Hematopoietic multipotent progenitor cell treated with erythropoietin and hydrocortisone succinate and interleukin-3 and kit ligand, for 4 days (in vitro differentiated cells): ENCODE data around the gene SIVA1.

Experiments
- DNase-seq: peaks from one replicate; pipeline ENCODE4 v3.0.0-alpha.2; 2015

The SIVA1 gene

GRCh38 chr14:104798300-104799243 is 45.6 kb downstream of the SIVA1 start:
- no peak for DNase-seq

GRCh38 chr14:104799244-104800014 is 46.5 kb downstream of the SIVA1 start:
- peak; percentile 75 for DNase-seq

GRCh38 chr14:104800015-104800770 is 47.2 kb downstream of the SIVA1 start:
- DNase-seq, result peak; percentile 93

GRCh38 chr14:104800771-104801519 is 48.0 kb downstream of the SIVA1 start, which contains the start of gene ZBTB42:
ZBTB42 (plus strand) TSS chr14:104801101; CDS start chr14:104801198, 97 bp downstream.
- peak; percentile 70 for DNase-seq

GRCh38 chr14:104801520-104802393 is 48.8 kb downstream of the SIVA1 start:
- DNase-seq, result no peak

- no peak for DNase-seq
These were observed 49.6 kb downstream of the SIVA1 start for GRCh38 chr14:104802394-104803184.

- DNase-seq, result no peak
These were observed 50.4 kb downstream of the SIVA1 start for GRCh38 chr14:104803280-104803911.

- DNase-seq, result peak; percentile 55
These were observed 51.0 kb downstream of the SIVA1 start for GRCh38 chr14:104803912-104804410.

- no peak for DNase-seq
These were observed 51.8 kb downstream of the SIVA1 start for GRCh38 chr14:104804481-104805325.

- no peak for DNase-seq
These were observed 52.4 kb downstream of the SIVA1 start for GRCh38 chr14:104805326-104805678.

- DNase-seq, result no peak
These were observed 53.1 kb downstream of the SIVA1 start for GRCh38 chr14:104805941-104806624.

- no peak for DNase-seq
These were observed 53.9 kb downstream of the SIVA1 start for GRCh38 chr14:104806625-104807465.

GRCh38 chr14:104808456-104808855 is 55.5 kb downstream of the SIVA1 start:
- no peak for DNase-seq
